HG02588 (cell line): Measurements from ENCODE around the gene WWP2.
"Not testable (repeated sequence)": the region's sequence is repeated elsewhere in the genome, so short reads cannot be mapped to it uniquely, and the experiment has no call there.

Experiments used
- ATAC-seq: cut with Tn5 transposase; IDR thresholded peaks from one replicate; pipeline ENCODE4 v1.9.1; 2021; ENCODE audit warnings: mild to moderate bottlenecking, moderate library complexity; ENCODE audit not compliant: unreplicated experiment

WWP2 gene

DNA sequence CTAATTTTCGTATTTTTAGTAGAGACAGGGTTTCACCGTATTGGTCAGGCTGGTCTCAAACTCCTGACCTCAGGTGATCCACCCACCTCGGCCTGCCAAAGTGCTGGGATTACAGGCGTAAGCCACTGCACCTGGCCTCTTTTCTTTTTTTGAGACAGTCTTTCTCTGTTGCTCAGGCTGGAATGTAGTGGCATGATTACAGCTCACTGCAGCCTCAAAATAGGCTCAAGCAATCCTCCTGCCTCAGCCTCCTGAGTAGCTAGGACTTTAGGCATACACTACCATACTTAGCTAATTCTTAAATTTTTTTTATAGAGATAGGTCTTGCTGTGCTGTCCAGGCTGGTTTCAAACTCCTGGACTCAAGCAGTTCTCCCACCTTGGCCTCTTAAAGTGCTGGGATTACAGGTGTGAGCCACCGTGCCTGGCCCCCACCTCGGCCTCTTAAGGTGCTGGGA, 29.3 kb downstream of the WWP2 start:
- ATAC-seq = not testable (repeated sequence)

DNA sequence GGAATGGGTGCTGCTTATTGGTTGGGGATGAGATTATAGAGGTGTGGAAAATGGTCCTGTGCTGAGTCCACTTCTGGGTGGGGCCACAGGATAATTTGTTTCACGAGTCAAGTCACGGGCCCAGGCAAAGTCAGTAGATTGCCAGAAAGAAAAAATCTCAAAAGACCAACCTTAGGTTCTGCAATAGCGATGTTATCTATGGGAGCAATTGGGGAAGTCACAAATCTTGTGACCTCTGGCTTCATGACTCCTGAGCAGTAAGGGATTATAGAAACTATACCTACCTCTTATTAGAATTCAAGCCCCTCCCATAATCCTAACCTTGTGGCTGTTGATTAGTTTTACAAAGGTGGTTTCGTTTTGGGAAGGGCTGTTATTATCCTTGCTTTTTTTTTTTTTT, 31.4 kb downstream of the WWP2 start:
- ATAC-seq = no peak

DNA sequence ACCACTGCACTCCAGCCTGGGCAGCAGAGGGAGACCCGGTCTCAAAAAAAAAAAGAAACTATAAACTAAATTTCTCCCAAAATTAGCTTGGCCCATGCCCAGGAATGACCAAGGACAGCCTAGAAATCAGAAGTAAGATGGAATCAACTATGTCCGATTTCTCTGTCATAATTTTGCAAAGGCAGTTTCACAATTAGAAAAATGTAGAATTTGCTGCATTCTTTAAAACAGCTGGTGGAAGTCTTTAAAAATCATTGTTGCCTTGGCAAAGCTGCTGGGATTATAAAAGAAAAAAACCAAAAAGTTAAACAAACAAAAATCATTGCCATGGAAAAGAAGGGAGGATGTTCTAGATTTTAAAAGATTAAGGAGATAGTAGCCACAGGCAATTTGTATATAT, 32.4 kb downstream of the WWP2 start:
- no peak for ATAC-seq

DNA sequence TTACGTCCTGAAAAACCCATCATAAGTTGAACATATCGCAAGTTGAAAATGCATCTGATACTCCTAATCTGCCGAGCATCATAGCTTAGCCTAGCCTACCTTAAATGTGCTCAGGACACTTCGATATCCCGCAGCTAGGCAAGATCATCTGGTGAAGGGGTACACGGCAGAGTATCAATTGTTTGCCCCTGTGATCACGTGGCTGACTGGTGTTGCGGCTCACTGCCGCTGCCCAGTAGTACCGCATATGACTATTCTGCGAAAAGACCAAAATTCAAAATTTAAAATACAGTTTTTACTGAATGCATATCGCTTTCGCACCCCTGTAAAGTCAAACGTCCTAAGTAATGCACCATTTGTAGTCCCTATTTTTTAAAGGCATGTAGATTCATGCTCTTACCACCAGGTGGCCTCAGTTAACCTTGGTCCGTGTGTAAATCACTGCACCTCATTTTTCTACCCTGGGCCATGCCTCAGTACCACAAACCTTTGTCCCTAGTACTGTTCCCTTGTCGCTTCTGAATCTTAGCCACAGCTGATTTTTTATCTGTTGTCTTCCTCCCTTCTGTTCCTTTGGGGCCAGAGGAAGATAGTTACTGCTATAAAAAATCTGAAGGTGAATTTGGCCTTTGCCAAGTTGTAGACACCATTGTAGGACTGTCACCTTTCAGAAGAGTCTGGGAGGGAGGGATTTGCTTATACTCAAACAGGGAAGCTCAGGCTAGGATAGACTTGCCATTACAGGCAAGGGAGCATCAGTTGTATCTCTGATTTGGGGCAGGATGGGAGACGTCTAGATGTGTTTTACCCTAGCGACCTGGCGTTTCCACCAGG, 34.4 kb downstream of the WWP2 start:
- ATAC-seq = no peak

DNA sequence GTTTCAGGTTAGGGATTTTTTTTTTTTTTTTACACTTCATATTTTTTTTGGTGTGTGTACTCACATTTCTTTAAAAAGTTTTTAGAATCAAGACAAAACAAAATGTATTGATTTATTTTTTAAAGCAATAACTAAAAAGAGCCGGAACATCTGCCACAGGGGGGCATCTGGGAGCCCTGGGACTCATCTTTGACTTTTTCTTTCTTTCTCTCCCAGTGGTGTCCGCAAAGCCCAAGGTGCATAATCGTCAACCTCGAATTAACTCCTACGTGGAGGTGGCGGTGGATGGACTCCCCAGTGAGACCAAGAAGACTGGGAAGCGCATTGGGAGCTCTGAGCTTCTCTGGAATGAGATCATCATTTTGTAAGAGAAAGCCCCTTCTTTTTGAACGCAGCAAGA, 36.3 kb downstream of the WWP2 start:
- ATAC-seq = no peak

DNA sequence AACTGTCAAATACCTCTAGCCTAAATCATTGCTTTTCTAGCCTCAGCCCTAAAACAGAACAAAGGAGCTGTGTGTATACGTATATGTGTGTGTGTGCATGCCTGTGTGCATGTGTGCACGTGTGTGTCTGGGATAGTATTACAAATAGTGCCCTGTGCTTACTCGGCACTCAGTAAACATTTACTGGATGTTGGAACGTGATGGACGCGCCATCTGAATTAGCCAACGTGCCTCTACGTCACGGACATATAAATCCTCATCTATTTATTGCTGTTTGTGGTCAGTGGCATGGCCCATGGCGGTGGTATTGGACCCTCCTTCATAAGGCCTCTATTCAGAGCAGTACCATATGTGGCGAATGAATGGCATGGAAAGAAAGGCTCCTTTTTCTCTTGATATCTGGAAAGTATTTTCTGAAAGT, 37.5 kb downstream of the WWP2 start:
- ATAC-seq = no peak

DNA sequence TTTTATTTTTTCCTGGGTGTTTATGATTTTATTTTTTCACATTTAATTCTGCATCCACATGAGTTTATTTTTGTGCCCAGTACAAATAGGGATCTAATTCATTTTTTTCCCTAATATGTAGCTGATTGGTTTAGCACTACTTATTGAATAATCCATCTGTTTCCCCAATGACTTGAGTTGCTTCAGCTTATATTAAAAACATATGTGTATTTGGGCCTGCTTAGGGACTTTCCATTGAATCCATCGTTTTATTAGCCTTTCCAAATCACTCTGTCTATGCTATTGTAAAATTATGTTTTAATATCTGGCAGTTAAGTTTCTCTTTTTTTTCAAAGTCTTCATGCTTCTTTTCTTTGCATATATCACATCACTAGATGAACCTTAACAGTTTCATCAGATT, 42.2 kb downstream of the WWP2 start:
- ATAC-seq = no peak

DNA sequence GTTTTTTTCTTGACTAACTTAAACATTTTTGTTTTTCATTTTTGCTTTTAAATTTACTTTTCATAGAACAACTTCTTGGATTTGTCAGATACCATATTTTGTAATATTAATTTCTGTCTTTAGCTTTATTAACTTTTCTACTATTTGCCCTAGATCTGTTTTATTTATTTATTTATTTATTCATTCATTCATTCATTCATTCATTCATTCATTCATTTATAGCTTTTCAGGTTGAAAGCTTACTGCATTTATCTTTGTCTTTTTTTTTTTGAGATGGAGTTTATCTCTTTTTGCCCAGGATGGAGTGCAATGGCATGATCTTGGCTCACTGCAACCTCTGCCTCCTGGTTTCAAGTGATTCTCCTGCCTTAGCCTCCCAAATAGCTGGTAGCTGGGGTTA, 44.6 kb downstream of the WWP2 start:
- ATAC-seq = not testable (repeated sequence)

DNA sequence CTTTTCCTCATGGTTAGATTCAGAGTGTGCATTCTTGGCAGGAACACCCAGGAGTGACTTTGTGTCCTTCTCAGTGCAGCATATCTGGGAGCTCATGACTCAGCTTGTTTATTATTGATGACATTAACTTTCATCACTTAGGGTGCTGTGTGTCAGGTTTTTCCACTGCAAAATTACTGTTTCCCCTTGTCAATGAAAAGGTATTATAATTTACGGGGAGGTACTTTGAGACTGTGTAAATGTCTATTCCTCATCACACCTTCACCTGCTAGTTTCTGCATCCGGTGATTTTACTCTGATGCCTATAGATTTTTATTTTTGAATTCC, 50.5 kb downstream of the WWP2 start:
- ATAC-seq = no peak

DNA sequence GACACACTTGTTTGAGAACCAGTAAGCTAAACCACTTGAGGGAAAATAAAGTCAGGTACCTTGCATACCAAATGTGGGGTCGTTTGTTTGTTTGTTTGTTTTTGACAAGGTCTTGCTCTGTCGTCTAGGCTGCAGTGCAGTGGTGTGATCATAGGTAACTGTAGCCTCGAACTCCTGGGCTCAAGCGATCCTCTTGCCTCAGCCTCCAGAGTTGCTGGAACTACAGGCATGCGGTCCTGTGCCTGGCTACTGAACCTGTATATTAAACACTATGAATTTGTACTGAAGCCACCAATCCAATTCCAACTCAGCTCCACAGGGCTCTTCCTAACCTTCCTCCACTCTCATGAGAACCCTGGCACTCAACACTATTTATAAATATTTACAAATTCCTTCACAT, 51.9 kb downstream of the WWP2 start:
- no peak for ATAC-seq

DNA sequence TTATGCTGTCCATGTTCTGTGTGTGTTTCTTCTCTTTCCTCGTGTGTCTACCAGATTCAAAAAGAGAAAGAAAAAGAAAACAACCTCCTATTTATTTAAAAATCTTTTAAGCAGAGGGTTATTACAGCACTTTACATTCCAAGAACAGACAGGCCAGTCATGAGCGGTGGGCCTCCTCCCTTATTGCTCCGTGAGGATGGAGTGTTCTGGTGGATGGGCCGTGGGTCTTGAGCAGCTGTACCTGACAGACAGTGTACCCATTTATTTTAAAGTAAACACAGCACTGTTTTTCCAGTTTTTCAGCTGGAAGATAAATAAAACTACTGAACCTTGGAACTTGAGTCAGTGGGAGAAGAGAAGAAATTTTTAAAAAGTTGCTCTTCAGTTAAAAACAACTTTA, 52.4 kb downstream of the WWP2 start:
- ATAC-seq = no peak

DNA sequence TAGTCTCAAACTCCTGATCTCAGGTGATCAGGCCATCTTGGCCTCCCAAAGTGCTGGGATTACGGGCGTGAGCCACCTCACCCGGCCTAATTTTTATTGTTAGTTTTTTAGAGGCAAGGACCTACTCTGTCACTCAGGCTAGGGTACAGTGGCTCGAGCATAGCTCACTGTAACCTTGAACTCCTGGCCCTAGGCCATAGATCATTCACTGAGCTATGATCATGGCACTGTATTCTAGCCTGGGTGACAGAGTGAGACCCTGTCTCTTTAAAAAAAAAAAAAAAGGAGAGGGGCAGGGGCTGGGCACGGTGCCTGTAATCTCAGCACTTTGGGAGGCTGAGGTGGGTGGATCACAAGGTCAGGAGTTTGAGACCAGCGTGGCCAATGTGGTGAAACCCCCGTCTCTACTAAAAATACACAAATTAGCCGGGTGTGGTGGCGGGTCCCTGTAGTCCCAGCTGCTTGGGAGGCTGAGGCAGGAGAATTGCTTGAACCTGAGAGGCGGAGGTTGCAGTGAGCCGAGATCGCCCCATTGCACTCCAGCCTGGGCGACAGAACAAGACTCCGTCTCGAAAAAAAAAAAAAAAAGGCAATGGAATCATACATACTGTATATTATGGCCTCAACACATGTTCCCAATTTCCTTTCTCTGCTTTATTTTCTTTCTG, 53.2 kb downstream of the WWP2 start:
- not testable (repeated sequence) for ATAC-seq

DNA sequence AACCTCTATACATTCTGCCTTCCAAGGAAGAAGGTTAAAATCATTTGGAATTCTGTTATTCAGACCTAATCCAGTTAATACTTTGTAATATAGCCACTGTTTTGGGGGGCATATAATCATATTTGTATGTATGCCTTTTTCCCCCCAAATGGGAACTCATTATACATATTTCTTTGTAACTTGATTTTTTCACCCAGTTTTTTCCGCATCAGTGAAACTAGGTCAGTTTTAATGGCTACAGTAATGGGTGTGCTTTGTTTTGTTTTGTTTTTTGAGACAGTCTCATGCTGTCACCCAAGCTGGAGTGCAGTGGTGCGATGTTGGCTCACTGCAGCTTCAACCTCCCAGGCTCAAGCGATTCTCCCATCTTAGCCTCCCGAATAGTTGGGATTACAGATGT, 54.9 kb downstream of the WWP2 start:
- no peak for ATAC-seq

DNA sequence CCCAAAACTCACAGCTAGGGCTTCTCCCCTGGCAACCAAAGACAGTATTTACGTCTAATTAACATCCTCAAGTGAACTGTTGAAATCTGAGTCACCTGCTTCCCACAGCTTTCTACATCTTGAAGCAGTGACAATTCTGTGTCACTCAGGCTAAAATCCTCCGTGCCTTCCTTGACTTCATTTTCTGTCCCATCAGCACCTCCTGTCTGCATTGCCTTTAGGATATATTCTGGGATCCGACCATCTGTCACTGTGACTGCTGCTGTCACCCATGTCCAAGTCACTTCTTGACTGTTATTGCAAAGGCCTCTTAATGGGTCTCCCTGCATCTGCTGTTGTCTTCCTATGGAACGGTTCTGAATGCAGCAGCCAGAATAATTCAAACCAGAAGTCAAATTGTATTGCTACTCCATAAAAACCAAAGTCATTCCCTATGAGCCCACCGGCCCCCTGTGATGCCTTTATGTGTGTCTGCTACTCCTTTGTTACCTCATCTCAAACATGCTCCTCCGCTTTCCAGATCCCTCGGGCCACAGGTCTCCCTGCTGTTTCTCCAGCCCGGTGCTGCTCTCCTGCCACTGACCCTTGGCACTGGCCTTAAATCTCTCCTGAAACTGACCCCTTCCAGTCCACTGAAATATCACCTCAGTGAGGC, 56.9 kb downstream of the WWP2 start:
- no peak for ATAC-seq

DNA sequence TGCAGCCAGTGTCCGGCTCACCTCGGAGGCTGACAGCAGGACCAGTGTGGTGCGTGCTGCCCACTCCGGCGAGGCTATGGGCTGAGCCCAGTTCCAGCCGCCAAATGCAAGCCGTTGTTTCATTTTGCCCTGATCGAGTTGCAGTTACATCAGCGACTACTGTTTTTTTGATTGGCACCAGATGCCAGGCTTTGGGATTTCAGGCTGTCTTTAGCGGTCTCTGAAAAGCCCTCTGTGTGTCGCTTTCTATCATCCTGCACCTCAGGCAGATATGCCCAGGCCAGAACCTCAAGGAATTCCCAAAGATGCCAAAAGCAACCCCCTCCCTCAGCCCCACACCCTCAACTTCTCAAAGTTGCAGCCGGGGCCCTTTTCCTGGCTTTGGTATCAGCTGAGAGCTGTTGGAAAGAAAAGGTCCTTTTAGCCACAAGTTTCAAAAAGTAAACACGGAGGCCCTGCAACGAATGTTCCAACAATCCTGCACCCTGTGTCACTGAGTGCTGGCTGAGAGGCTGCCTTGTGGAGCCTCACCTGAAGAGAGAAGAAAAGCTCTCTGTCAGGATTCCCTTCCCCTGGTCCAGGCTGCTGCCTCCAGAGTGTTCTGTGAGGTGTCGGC, 58.9 kb downstream of the WWP2 start:
- no peak for ATAC-seq

DNA sequence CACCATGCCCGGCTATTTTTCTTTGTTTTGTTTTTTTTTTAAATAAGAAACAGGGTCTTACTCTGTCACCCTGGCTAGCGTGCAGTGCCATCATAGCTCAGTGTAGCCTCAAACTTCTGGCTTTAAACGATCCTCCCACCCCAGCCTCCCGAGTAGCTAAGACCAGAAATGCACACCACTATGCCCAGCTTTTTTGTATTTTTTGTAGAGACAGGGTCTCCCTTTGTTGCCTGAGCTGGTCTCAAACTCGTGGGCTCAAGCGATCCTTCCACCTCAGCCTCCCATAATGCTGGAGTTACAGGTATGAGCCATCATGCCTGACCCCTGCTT, 59.7 kb downstream of the WWP2 start:
- no peak for ATAC-seq

DNA sequence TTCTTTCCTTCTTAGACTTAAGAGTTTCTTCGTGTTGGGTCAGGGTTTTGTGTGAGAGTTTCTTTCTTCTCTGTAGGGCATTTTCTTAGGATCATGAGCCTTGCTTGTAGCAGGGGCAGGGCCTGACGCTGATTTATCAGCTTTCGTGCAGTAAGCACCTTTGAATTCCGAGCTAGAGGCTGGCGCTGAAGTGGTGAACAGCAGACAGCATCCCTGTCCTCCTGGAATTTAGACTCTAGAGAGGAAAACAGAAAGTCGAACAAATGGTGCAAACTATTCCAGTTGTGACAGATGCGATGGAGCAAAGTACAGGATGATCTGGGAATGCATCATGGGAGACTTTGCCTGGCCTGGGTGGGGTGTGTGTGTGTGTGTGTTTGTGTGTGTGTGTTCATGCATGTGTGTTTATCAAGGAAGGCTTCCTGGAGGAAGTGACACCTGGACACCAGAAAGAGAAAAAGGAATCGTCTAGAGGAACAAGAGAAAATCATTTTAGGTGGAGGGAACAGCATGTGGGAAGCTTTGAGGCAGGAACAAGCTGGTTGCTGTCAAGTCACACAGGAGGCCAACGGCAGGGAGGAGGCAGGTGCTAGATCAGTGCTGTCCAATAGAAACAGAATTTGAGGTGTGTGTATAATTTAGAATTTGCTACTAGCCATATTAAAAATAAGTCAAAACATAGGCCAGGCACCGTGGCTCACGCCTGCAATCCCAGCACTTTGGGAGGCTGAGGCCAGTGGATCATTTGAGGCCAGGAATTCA, 60.2 kb downstream of the WWP2 start:
- no peak for ATAC-seq

DNA sequence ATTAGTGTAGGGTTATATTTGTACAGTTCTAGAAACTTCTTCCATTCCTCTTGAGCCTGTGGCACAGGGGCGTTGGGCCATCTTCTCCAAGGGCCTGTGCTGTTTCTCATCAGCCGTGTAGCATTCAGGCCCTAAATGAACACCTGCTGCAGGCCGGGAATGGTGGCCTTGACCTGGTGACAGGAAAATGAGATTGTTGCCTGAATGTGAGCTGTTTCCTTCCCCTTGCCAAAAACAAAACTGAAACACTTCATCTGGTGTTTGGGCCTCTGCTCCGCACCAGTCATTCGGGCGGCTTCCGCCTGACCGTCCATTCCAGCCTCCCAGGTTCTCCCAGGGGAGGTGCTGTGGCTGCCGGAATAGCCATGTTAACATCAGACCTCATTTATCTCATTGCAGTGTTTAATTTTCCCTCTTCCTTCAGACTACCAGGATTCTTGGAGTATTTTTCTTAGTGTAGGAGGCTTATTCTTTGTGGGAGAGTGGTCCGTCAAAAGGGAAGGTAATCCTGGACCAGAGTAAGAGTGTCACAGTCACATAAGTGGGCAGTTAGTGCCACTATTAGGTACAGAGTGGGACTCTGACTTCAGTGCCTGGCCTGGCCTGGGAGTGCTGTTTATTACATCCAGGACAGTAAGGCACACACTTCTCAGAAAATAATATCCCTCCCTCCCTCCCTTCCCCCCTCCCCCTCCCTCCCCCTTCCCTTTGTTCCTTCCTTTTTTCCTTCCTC, 61.9 kb downstream of the WWP2 start:
- no peak for ATAC-seq

DNA sequence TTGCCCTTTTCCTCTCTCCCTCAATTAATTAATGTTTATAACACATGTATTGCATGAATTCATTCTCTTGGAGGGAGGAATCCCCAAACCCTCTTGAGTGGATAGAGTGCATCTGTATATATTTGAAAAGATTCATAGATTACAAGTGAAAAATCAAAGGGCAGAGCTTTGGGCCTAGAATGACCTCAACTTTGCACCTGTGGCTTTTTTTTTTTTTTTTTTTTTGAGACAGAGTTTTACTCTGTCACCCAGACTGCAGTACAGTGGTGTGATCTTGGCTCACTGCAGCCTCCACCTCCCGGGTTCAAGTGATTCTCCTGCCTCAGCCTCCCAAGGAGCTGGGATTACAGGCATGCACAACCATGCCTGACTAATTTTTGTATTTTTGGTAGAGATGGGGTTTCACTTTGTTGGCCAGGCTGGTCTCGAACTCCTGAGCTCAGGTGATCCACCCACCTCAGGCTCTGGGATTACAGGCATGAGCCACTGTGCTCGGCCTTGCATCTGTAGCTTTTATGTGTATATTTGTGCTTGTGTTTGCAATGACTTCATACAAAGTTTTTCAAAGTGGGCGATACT, 62.5 kb downstream of the WWP2 start:
- ATAC-seq = not testable (repeated sequence)

DNA sequence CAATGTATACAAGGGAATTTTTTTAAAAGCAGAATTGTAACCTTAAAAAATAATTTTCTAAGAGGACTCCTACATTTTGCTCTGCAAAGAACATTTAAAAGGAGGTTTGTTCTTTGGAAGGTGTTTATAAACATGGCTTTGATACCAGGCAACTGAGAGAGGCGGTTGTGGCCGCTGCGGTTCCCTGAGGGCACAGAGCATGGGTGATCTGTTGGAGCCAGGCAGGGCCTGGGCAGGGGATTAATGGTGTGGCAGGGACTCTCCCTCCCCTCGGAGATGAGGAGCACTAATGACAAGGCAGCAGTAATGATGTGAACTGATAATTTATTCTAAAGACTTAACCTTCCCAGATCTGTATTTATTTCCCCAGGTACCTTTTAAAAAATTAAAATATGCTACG, 65.4 kb downstream of the WWP2 start:
- ATAC-seq = no peak
